HEK293 (cell line): ENCODE measurements around the gene CHD8.
"Not testable (repeated sequence)": the region's sequence is repeated elsewhere in the genome, so short reads cannot be mapped to it uniquely, and the experiment has no call there.

ENCODE experiments used
- CTCF ChIA-PET: fragments of 350-600 bp; formaldehyde crosslinking; extraction: SDS; loops from one replicate; lab custom pipeline; 2021; ENCODE audit warnings: antibody characterized with exemption; lab: Yijun Ruan, JAX
- POLR2A ChIA-PET: fragments of 300-600 bp; formaldehyde crosslinking; extraction: SDS; loops from one replicate; lab custom pipeline; 2020; ENCODE audit warnings: antibody characterized with exemption, inconsistent platforms; lab: Yijun Ruan, JAX
- H3K27ac ChIP-seq: fragments of 200-500 bp; sonication (Bioruptor generic); 2 replicates; pipeline ENCODE4 v1.5.1; 2014; ENCODE audit warnings: low read depth, low read length, control low read depth, inconsistent platforms; ENCODE audit errors: extremely low read depth
- H3K36me3 ChIP-seq, 2 experiments: fragments of 200-500 bp in 1 of 2; sonication (Bioruptor generic) in 1 of 2; 1 replicate in 1 of 2; 2 replicates in 1 of 2; pipeline ENCODE4 v1.5.1; 2014 to 2017; ENCODE audit warnings: inconsistent platforms in 2 of 2, low read length in 2 of 2; ENCODE audit not compliant: control insufficient read depth in 2 of 2, insufficient read depth in 1 of 2
- H3K4me1 ChIP-seq: fragments of 200-500 bp; sonication (Bioruptor generic); 2 replicates; pipeline ENCODE4 v1.5.1; 2014; ENCODE audit warnings: mild to moderate bottlenecking, low read length, inconsistent platforms; ENCODE audit not compliant: control insufficient read depth, insufficient read depth
- H3K4me3 ChIP-seq: 2 replicates; pipeline ENCODE4 v1.5.1; 2011; ENCODE audit warnings: low read depth, mild to moderate bottlenecking, control low read depth, low read length, moderate library complexity
- H3K9me3 ChIP-seq: fragments of 200-500 bp; sonication (Bioruptor generic); 2 replicates; pipeline ENCODE4 v1.5.1; 2014; ENCODE audit warnings: low read depth, low read length, inconsistent platforms; ENCODE audit not compliant: control insufficient read depth, insufficient read depth
- BCL11A ChIP-seq: fragments of 450-650 bp; formaldehyde crosslinking; IDR thresholded peaks from 2 replicates; pipeline ENCODE4 v1.5.1; 2016; ENCODE audit warnings: low read depth, missing biosample characterization, missing genetic modification characterization
- GLIS2 ChIP-seq: fragments of 450-650 bp; formaldehyde crosslinking; IDR thresholded peaks from 2 replicates; pipeline ENCODE4 v1.5.1; 2016; ENCODE audit warnings: missing biosample characterization, missing genetic modification characterization
- HOXA7 ChIP-seq: sonication (generic); formaldehyde crosslinking; IDR thresholded peaks from 2 replicates; pipeline ENCODE4 v1.8.1; 2022; ENCODE audit warnings: missing genetic modification reagents, borderline replicate concordance
- OVOL3 ChIP-seq: fragments of 450-650 bp; formaldehyde crosslinking; IDR thresholded peaks from 2 replicates; pipeline ENCODE4 v1.5.1; 2016; ENCODE audit warnings: missing biosample characterization, missing genetic modification characterization
- RBAK ChIP-seq: fragments of 450-650 bp; formaldehyde crosslinking; IDR thresholded peaks from 2 replicates; pipeline ENCODE4 v1.5.1; 2016; ENCODE audit warnings: missing biosample characterization, missing genetic modification characterization
- ZFP37 ChIP-seq: fragments of 450-650 bp; formaldehyde crosslinking; IDR thresholded peaks from 2 replicates; pipeline ENCODE4 v1.5.1; 2016; ENCODE audit warnings: missing biosample characterization, missing genetic modification characterization
- ZIC2 ChIP-seq: fragments of 450-650 bp; formaldehyde crosslinking; IDR thresholded peaks from 2 replicates; pipeline ENCODE4 v1.5.1; 2016; ENCODE audit warnings: missing biosample characterization, missing genetic modification characterization
- ZNF10 ChIP-seq: fragments of 450-650 bp; formaldehyde crosslinking; IDR thresholded peaks from 2 replicates; pipeline ENCODE4 v1.5.1; 2017; ENCODE audit warnings: missing biosample characterization, missing genetic modification characterization
- ZNF121 ChIP-seq: fragments of 450-650 bp; formaldehyde crosslinking; IDR thresholded peaks from 2 replicates; pipeline ENCODE4 v1.5.1; 2016; ENCODE audit warnings: missing biosample characterization, missing genetic modification characterization
- ZNF169 ChIP-seq: fragments of 450-650 bp; formaldehyde crosslinking; IDR thresholded peaks from 2 replicates; pipeline ENCODE4 v1.5.1; 2016; ENCODE audit warnings: missing biosample characterization, missing genetic modification characterization
- ZNF174 ChIP-seq: fragments of 450-650 bp; formaldehyde crosslinking; IDR thresholded peaks from 2 replicates; pipeline ENCODE4 v1.5.0; 2017; ENCODE audit warnings: missing biosample characterization, mild to moderate bottlenecking, missing genetic modification characterization
- ZNF175 ChIP-seq: fragments of 450-650 bp; formaldehyde crosslinking; IDR thresholded peaks from 2 replicates; pipeline ENCODE4 v1.5.1; 2016; ENCODE audit warnings: missing biosample characterization, missing genetic modification characterization
- ZNF2 ChIP-seq: fragments of 450-650 bp; formaldehyde crosslinking; IDR thresholded peaks from 2 replicates; pipeline ENCODE4 v1.5.1; 2016; ENCODE audit warnings: missing biosample characterization, missing genetic modification characterization
- ZNF335 ChIP-seq: fragments of 450-650 bp; formaldehyde crosslinking; conservative IDR thresholded peaks from 2 replicates; pipeline ENCODE4 v1.5.1; 2016; ENCODE audit warnings: missing biosample characterization, missing genetic modification characterization
- ZNF391 ChIP-seq: fragments of 450-650 bp; formaldehyde crosslinking; IDR thresholded peaks from 2 replicates; pipeline ENCODE4 v1.5.1; 2016; ENCODE audit warnings: low read depth, missing biosample characterization, missing genetic modification characterization, borderline replicate concordance
- ZNF510 ChIP-seq: fragments of 450-650 bp; formaldehyde crosslinking; IDR thresholded peaks from 2 replicates; pipeline ENCODE4 v1.5.1; 2018; ENCODE audit warnings: mild to moderate bottlenecking, missing genetic modification characterization, missing biosample characterization; ENCODE audit not compliant: insufficient replicate concordance
- ZNF529 ChIP-seq: fragments of 450-650 bp; formaldehyde crosslinking; IDR thresholded peaks from 2 replicates; pipeline ENCODE4 v1.5.1; 2017; ENCODE audit warnings: missing genetic modification characterization, missing biosample characterization; ENCODE audit not compliant: insufficient replicate concordance
- ZNF571 ChIP-seq: fragments of 450-650 bp; formaldehyde crosslinking; IDR thresholded peaks from 2 replicates; pipeline ENCODE4 v1.5.0; 2017; ENCODE audit warnings: missing biosample characterization, missing genetic modification characterization
- ZNF585B ChIP-seq: fragments of 450-650 bp; formaldehyde crosslinking; IDR thresholded peaks from 2 replicates; pipeline ENCODE4 v1.5.1; 2016; ENCODE audit warnings: missing biosample characterization, missing genetic modification characterization
- ZNF664 ChIP-seq: fragments of 450-650 bp; formaldehyde crosslinking; IDR thresholded peaks from 2 replicates; pipeline ENCODE4 v1.5.1; 2016; ENCODE audit warnings: missing biosample characterization, missing genetic modification characterization
- ZNF768 ChIP-seq: fragments of 450-650 bp; formaldehyde crosslinking; IDR thresholded peaks from 2 replicates; pipeline ENCODE4 v1.5.1; 2018; ENCODE audit warnings: missing biosample characterization, mild to moderate bottlenecking, missing genetic modification characterization
- ZNF791 ChIP-seq: fragments of 450-650 bp; formaldehyde crosslinking; IDR thresholded peaks from 2 replicates; pipeline ENCODE4 v1.5.1; 2016; ENCODE audit warnings: missing biosample characterization, missing genetic modification characterization
- ZXDB ChIP-seq: fragments of 450-650 bp; formaldehyde crosslinking; IDR thresholded peaks from 2 replicates; pipeline ENCODE4 v1.5.1; 2016; ENCODE audit warnings: missing biosample characterization, missing genetic modification characterization
- TF ChIP-seq, protein P1 (sequence below): fragments of 450-650 bp; formaldehyde crosslinking; IDR thresholded peaks from 2 replicates; pipeline ENCODE4 v1.5.1; 2016; ENCODE audit warnings: missing biosample characterization, missing genetic modification characterization, borderline replicate concordance
- TF ChIP-seq, protein P2 (sequence below): fragments of 450-650 bp; formaldehyde crosslinking; IDR thresholded peaks from 2 replicates; pipeline ENCODE4 v1.5.1; 2016; ENCODE audit warnings: missing biosample characterization, missing genetic modification characterization
- TF ChIP-seq, protein P3 (sequence below): fragments of 450-650 bp; formaldehyde crosslinking; IDR thresholded peaks from 2 replicates; pipeline ENCODE4 v1.5.1; 2017; ENCODE audit warnings: missing biosample characterization, missing genetic modification characterization

CHD8 gene

DNA sequence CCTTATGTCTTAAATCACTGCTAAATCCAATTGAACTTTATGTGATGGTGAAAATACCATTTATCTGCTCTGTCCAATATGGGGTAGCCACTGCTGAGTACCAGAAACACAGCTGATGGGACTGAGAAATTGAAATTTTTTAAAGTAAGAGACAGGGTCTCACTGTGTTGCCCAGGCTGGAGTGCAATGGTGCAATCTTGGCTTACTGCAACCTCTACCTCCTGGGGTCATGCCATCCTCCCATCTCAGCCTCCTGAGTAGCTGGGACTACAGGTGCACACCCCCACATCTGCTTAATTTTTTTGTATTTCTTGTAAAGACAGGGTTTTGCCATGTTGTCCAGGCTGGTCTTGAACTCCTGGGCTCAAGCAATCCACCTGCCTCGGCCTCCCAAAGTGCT lies 83.1 kb downstream of the CHD8 start:
- peak; percentile 66; the same call in 1 of the 2 replicates for TF ChIP-seq ZNF121
- POLR2A ChIA-PET, H3K4me1 ChIP-seq, H3K4me3 ChIP-seq, H3K27ac ChIP-seq, H3K9me3 ChIP-seq: not testable (repeated sequence)
- CTCF ChIA-PET, result interaction anchor here (0.6 kb wide), 1 partner anchor 283 kb away, joined by 4 read pairs; no protein-coding TSS in a partner anchor
- peaks cover 60 to 86% of the 10 kb centered on the region in 2 experiments for H3K36me3 ChIP-seq

DNA sequence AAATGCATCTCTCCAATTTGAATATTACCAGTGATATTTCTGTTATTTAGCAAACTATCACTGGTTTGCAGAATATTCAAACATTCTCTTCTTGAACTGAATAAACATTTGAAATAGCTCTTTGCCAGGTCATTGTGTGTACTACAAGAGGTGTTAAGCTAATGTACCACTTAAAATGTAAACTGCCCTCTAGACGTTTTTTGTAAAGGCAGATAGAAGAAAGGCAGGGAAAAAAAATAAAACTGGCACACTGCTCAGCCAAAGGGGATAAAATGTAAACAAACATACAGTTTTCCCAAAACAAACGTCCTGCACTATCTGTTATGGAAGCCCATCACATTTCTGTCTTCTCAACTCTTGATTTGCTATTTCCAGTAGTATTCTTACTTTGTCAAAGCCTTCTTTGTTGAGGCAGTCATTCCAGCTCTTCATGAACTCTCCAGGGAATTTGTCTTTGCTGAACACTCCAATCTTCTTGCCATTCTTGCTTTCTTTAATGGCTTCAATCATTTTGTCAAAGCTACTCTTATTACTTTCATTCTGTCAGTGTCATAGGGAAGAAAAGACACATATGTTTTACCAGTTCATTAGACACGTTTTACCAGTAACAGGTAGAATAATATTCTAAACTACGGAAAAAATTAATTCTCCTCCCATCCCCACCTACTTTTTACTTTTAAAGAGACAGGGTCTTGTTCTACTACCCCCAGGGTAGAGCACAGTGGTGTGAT lies 85.8 kb downstream of the CHD8 start:
- no peak overlapping the region for H3K27ac ChIP-seq

DNA sequence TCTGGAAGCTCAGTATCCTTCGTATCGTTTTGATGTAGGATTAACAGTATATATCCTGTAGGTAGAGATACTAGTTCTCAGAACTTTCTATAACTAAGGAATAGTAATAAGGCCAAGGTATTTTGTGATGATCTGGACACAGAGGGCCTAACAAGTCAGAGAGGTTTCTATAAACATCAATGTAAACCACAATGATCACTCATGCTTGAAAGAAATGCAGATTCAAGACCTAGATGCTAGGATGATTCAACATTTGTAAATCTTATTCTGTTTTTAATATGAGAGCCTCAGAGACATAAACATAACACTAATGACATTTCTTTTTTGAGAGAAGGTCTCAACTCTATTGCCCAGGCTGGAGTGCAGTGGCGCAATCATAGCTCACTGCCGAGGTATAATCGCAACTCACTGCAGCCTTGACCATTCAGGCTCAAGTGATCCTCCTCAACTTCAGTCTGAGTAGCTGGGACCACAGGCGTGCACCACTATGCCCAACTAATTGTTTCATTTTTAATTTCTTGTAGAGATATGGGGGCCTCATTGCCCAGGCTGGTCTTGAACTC lies 88.3 kb downstream of the CHD8 start:
- ChIA-PET POLR2A (no interaction called here), CTCF (no interaction called here)
- no peaks in the 10 kb centered on the region for H3K4me1 ChIP-seq
- H3K27ac ChIP-seq, result no peak overlapping the region
- H3K4me3 ChIP-seq, result no peak overlapping the region
- TF ChIP-seq, protein P1, sequence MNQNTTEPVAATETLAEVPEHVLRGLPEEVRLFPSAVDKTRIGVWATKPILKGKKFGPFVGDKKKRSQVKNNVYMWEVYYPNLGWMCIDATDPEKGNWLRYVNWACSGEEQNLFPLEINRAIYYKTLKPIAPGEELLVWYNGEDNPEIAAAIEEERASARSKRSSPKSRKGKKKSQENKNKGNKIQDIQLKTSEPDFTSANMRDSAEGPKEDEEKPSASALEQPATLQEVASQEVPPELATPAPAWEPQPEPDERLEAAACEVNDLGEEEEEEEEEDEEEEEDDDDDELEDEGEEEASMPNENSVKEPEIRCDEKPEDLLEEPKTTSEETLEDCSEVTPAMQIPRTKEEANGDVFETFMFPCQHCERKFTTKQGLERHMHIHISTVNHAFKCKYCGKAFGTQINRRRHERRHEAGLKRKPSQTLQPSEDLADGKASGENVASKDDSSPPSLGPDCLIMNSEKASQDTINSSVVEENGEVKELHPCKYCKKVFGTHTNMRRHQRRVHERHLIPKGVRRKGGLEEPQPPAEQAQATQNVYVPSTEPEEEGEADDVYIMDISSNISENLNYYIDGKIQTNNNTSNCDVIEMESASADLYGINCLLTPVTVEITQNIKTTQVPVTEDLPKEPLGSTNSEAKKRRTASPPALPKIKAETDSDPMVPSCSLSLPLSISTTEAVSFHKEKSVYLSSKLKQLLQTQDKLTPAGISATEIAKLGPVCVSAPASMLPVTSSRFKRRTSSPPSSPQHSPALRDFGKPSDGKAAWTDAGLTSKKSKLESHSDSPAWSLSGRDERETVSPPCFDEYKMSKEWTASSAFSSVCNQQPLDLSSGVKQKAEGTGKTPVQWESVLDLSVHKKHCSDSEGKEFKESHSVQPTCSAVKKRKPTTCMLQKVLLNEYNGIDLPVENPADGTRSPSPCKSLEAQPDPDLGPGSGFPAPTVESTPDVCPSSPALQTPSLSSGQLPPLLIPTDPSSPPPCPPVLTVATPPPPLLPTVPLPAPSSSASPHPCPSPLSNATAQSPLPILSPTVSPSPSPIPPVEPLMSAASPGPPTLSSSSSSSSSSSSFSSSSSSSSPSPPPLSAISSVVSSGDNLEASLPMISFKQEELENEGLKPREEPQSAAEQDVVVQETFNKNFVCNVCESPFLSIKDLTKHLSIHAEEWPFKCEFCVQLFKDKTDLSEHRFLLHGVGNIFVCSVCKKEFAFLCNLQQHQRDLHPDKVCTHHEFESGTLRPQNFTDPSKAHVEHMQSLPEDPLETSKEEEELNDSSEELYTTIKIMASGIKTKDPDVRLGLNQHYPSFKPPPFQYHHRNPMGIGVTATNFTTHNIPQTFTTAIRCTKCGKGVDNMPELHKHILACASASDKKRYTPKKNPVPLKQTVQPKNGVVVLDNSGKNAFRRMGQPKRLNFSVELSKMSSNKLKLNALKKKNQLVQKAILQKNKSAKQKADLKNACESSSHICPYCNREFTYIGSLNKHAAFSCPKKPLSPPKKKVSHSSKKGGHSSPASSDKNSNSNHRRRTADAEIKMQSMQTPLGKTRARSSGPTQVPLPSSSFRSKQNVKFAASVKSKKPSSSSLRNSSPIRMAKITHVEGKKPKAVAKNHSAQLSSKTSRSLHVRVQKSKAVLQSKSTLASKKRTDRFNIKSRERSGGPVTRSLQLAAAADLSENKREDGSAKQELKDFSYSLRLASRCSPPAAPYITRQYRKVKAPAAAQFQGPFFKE, result no peak
- no peak for TF ChIP-seq ZNF175 (tag by site-specific recombination)
- TF ChIP-seq ZNF791, result no peak
- TF ChIP-seq, protein P2, sequence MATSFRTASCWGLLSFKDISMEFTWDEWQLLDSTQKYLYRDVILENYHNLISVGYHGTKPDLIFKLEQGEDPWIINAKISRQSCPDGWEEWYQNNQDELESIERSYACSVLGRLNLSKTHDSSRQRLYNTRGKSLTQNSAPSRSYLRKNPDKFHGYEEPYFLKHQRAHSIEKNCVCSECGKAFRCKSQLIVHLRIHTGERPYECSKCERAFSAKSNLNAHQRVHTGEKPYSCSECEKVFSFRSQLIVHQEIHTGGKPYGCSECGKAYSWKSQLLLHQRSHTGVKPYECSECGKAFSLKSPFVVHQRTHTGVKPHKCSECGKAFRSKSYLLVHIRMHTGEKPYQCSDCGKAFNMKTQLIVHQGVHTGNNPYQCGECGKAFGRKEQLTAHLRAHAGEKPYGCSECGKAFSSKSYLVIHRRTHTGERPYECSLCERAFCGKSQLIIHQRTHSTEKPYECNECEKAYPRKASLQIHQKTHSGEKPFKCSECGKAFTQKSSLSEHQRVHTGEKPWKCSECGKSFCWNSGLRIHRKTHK (tag by site-specific recombination), result no peak
- TF ChIP-seq OVOL3, result no peak
- TF ChIP-seq ZNF571, result no peak
- TF ChIP-seq ZNF510, result no peak
- no peak for TF ChIP-seq ZNF169 (tag by site-specific recombination)
- no peak for TF ChIP-seq ZNF585B (tag by site-specific recombination)
- no peak for TF ChIP-seq HOXA7 (CRISPR knock-in tag)
- no peak for TF ChIP-seq ZXDB (tag by site-specific recombination)
- TF ChIP-seq, protein P3, sequence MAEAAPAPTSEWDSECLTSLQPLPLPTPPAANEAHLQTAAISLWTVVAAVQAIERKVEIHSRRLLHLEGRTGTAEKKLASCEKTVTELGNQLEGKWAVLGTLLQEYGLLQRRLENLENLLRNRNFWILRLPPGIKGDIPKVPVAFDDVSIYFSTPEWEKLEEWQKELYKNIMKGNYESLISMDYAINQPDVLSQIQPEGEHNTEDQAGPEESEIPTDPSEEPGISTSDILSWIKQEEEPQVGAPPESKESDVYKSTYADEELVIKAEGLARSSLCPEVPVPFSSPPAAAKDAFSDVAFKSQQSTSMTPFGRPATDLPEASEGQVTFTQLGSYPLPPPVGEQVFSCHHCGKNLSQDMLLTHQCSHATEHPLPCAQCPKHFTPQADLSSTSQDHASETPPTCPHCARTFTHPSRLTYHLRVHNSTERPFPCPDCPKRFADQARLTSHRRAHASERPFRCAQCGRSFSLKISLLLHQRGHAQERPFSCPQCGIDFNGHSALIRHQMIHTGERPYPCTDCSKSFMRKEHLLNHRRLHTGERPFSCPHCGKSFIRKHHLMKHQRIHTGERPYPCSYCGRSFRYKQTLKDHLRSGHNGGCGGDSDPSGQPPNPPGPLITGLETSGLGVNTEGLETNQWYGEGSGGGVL, result no peak
- no peak for TF ChIP-seq ZNF391 (tag by site-specific recombination)
- no peak for TF ChIP-seq ZNF10
- TF ChIP-seq ZNF768, result no peak
- no peak for TF ChIP-seq ZNF664 (tag by site-specific recombination)
- TF ChIP-seq ZNF335, result no peak
- TF ChIP-seq ZNF529, result no peak
- no peaks in the 10 kb centered on the region for H3K9me3 ChIP-seq
- peaks cover 93 to 100% of the 10 kb centered on the region in 2 experiments for H3K36me3 ChIP-seq

More for the DNA sequence above, 85.8 kb downstream of the CHD8 start:
- ChIA-PET POLR2A (interaction anchor here (0.8 kb wide), 1 partner anchor 14 kb away, joined by 3 read pairs; the partner anchor contains the start of gene SUPT16H), CTCF (interaction anchor here (0.6 kb wide), 1 partner anchor 718 kb away, joined by 4 read pairs; no protein-coding TSS in a partner anchor)
- TF ChIP-seq ZNF510 (no peak), ZNF174 (no peak), ZIC2 (tag by site-specific recombination) (no peak), RBAK (no peak), BCL11A (no peak), ZNF2 (no peak), GLIS2 (tag by site-specific recombination) (no peak), ZFP37 (tag by site-specific recombination) (no peak)
- Histone ChIP-seq H3K9me3 (no peaks in the 10 kb centered on the region), H3K36me3 (peaks cover 75 to 90% of the 10 kb centered on the region in 2 experiments), H3K4me1 (no peaks in the 10 kb centered on the region), H3K4me3 (no peak overlapping the region)
